ENCODE results near the gene TAPBPL.
"Not testable (repeated sequence)": the region's sequence is repeated elsewhere in the genome, so short reads cannot be mapped to it uniquely, and the experiment has no call there.

Gene TAPBPL

GRCh38 chr12:6494258-6494743, 42.5 kb downstream of the TAPBPL start:
- Histone ChIP-seq H3K9me2 (replicated peaks; ENCODE audit: insufficient read depth, low read length) (no peaks in the 10 kb centered on the region), H3K36me3 (ENCODE audit: low read length) (peaks cover 16% of the 10 kb centered on the region), H3K9me3 (ENCODE audit: insufficient read depth, low read length) (no peaks in the 10 kb centered on the region), H3K9ac (ENCODE audit: low read length) (peak overlapping the region; percentile 91), H3K27me3 (ENCODE audit: low read length) (no peaks in the 10 kb centered on the region), H3K27ac (ENCODE audit: low read depth, low read length) (peak overlapping the region; percentile 93), H2AFZ (ENCODE audit: low read depth, low read length, severe bottlenecking) (no peak overlapping the region), H3K4me3 (ENCODE audit: insufficient read depth, low read length, poor library complexity, severe bottlenecking) (peak overlapping the region; percentile 80), H3K4me2 (ENCODE audit: low read depth, low read length, poor library complexity, severe bottlenecking) (peak overlapping the region; percentile 92), H4K20me1 (ENCODE audit: low read depth, low read length) (no peaks in the 10 kb centered on the region), H3F3A (ENCODE audit: insufficient read depth) (peaks cover 16% of the 10 kb centered on the region), H3K79me2 (ENCODE audit: insufficient read depth, low read length) (peaks cover 59% of the 10 kb centered on the region)
- TF ChIP-seq EZH2phosphoT487 (conservative IDR thresholded peaks at IDR 0.05; ENCODE audit: low read length) (no peak), CTCF (IDR thresholded peaks at IDR 0.05; ENCODE audit: insufficient read depth, low read length, poor library complexity, severe bottlenecking) (no peak)

GRCh38 chr12:6494968-6495367, 43.1 kb downstream of the TAPBPL start:
- Histone ChIP-seq H3K9ac (ENCODE audit: low read length) (peak overlapping the region; percentile 91), H3K36me3 (ENCODE audit: low read length) (peaks cover 16% of the 10 kb centered on the region), H3K27me3 (ENCODE audit: low read length) (no peaks in the 10 kb centered on the region), H3K79me2 (ENCODE audit: insufficient read depth, low read length) (peaks cover 65% of the 10 kb centered on the region), H3K27ac (ENCODE audit: low read depth, low read length) (peak overlapping the region; percentile 93), H2AFZ (ENCODE audit: low read depth, low read length, severe bottlenecking) (no peak overlapping the region), H3K4me2 (ENCODE audit: low read depth, low read length, poor library complexity, severe bottlenecking) (peak overlapping the region; percentile 92), H4K20me1 (ENCODE audit: low read depth, low read length) (no peaks in the 10 kb centered on the region), H3K4me3 (ENCODE audit: insufficient read depth, low read length, poor library complexity, severe bottlenecking) (peak overlapping the region; percentile 80), H3K9me3 (ENCODE audit: insufficient read depth, low read length) (no peaks in the 10 kb centered on the region), H3F3A (ENCODE audit: insufficient read depth) (peaks cover 16% of the 10 kb centered on the region), H3K9me2 (replicated peaks; ENCODE audit: insufficient read depth, low read length) (no peaks in the 10 kb centered on the region)
- no peak for TF ChIP-seq CTCF (IDR thresholded peaks at IDR 0.05; ENCODE audit: insufficient read depth, low read length, poor library complexity, severe bottlenecking)
- TF ChIP-seq EZH2phosphoT487 (conservative IDR thresholded peaks at IDR 0.05; ENCODE audit: low read length): no peak

GRCh38 chr12:6497291-6497690, 45.4 kb downstream of the TAPBPL start:
- Histone ChIP-seq H3K79me2 (ENCODE audit: insufficient read depth, low read length) (peaks cover 80% of the 10 kb centered on the region), H3K36me3 (ENCODE audit: low read length) (peaks cover 14% of the 10 kb centered on the region; the same call in 1 of the 2 replicates), H3K4me2 (ENCODE audit: low read depth, low read length, poor library complexity, severe bottlenecking) (peak overlapping the region; percentile 23)
- not testable (repeated sequence) for H3K27ac ChIP-seq (ENCODE audit: low read depth, low read length); H3K9ac ChIP-seq (ENCODE audit: low read length); H3K9me3 ChIP-seq (ENCODE audit: insufficient read depth, low read length); H3K27me3 ChIP-seq (ENCODE audit: low read length); H4K20me1 ChIP-seq (ENCODE audit: low read depth, low read length); H3F3A ChIP-seq (ENCODE audit: insufficient read depth); H3K9me2 ChIP-seq (replicated peaks; ENCODE audit: insufficient read depth, low read length); H3K4me3 ChIP-seq (ENCODE audit: insufficient read depth, low read length, poor library complexity, severe bottlenecking); H2AFZ ChIP-seq (ENCODE audit: low read depth, low read length, severe bottlenecking)

GRCh38 chr12:6500466-6500865, 48.6 kb downstream of the TAPBPL start:
- Histone ChIP-seq H3K9me2 (replicated peaks; ENCODE audit: insufficient read depth, low read length) (no peaks in the 10 kb centered on the region), H3K9ac (ENCODE audit: low read length) (no peak overlapping the region), H3F3A (ENCODE audit: insufficient read depth) (no peaks in the 10 kb centered on the region), H3K27me3 (ENCODE audit: low read length) (no peaks in the 10 kb centered on the region), H3K9me3 (ENCODE audit: insufficient read depth, low read length) (no peaks in the 10 kb centered on the region), H2AFZ (ENCODE audit: low read depth, low read length, severe bottlenecking) (no peak overlapping the region), H3K36me3 (ENCODE audit: low read length) (peaks cover 18% of the 10 kb centered on the region; the same call in 1 of the 2 replicates), H3K4me3 (ENCODE audit: insufficient read depth, low read length, poor library complexity, severe bottlenecking) (no peak overlapping the region), H3K4me2 (ENCODE audit: low read depth, low read length, poor library complexity, severe bottlenecking) (no peak overlapping the region), H3K27ac (ENCODE audit: low read depth, low read length) (no peak overlapping the region), H4K20me1 (ENCODE audit: low read depth, low read length) (no peaks in the 10 kb centered on the region), H3K79me2 (ENCODE audit: insufficient read depth, low read length) (peaks cover 93% of the 10 kb centered on the region)
- TF ChIP-seq CTCF (IDR thresholded peaks at IDR 0.05; ENCODE audit: insufficient read depth, low read length, poor library complexity, severe bottlenecking) (no peak), EZH2phosphoT487 (conservative IDR thresholded peaks at IDR 0.05; ENCODE audit: low read length) (no peak)

Data from SU-DHL-6 (cell line).